Measurements from ENCODE around the gene NOP10. TPM values are rescaled to one million over a fixed set of nuclear protein-coding genes. Genes with fewer than 3 reads are reported as not detected.

Gene NOP10
- polyA plus RNA-seq, 1 of the 3 experiments (the other 2 are of a cell fraction), result 440 TPM

DNA sequence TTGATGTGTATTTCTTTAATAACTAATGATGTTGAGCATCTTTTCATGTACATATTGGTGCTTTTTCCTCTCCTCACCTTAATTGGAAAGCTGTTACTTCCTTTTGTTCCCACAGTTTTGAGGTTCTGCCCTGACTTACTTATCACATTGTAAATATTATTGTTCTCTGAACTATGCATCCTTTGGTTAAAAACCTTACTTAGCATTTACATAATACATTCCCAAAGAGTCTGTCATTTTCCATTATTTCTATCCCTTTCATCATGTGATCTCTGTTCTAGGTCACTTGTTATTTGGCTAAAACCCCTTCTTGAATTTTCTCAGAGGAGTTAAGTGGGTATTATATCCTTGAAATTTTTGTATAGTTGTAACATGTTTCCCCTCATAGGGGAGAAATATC, 38.3 kb downstream of the NOP10 start:
- H3K9me3 ChIP-seq, result no peaks in the 10 kb centered on the region
- no peak overlapping the region for H2AFZ ChIP-seq (ENCODE audit: low read depth)
- no peaks in the 10 kb centered on the region for H3K4me1 ChIP-seq (ENCODE audit: control insufficient read depth in 1 of 2, insufficient read depth in 2 of 2, low read depth in 1 of 2, low read length in 1 of 2)
- no peak for DNase-seq
- no peaks in the 10 kb centered on the region for H3K79me2 ChIP-seq (ENCODE audit: insufficient read depth)
- H4K20me1 ChIP-seq (ENCODE audit: insufficient read depth), result no peaks in the 10 kb centered on the region
- no peaks in the 10 kb centered on the region for H3K27me3 ChIP-seq (ENCODE audit: insufficient read depth)
- POLR2A ChIA-PET, result no interaction called here
- peak overlapping the region in 1 of 2 experiments; percentile 32; a peak in 2 of 4 replicates for H3K27ac ChIP-seq (ENCODE audit: low read depth in 2 of 2, low read length in 1 of 2)
- H3K4me3 ChIP-seq (ENCODE audit: low read depth in 2 of 2, low read length in 1 of 2), result no peak overlapping the region
- TF ChIP-seq RXRA (IDR thresholded peaks at IDR 0.05; ENCODE audit: borderline replicate concordance, low read depth) (no peak), SMC3 (IDR thresholded peaks at IDR 0.05; ENCODE audit: low read depth, low read length) (no peak), RFX5 (IDR thresholded peaks at IDR 0.05; ENCODE audit: low read length) (no peak), NFIC (IDR thresholded peaks at IDR 0.05; ENCODE audit: borderline replicate concordance) (no peak), YY1 (IDR thresholded peaks at IDR 0.05; ENCODE audit: low read depth) (no peak), POLR2AphosphoS5 (IDR thresholded peaks at IDR 0.05; ENCODE audit: low read depth, low read length) (no peak), FOSL2 (IDR thresholded peaks at IDR 0.05; ENCODE audit: borderline replicate concordance, low read depth) (no peak), EP300 (IDR thresholded peaks at IDR 0.05; ENCODE audit: borderline replicate concordance in 1 of 2, low read depth in 1 of 2, low read length in 1 of 2) (no peak), FOXJ3 (CRISPR knock-in tag; IDR thresholded peaks at IDR 0.05) (no peak), MEF2A (IDR thresholded peaks at IDR 0.05; ENCODE audit: borderline replicate concordance, low read depth) (no peak), RCOR1 (IDR thresholded peaks at IDR 0.05; ENCODE audit: low read length) (no peak), CHD2 (IDR thresholded peaks at IDR 0.05; ENCODE audit: low read length, partially characterized antibody) (no peak), TAF1 (IDR thresholded peaks at IDR 0.05; ENCODE audit: borderline replicate concordance, low read depth, low read length) (no peak), MXI1 (IDR thresholded peaks at IDR 0.05; ENCODE audit: low read depth, low read length) (no peak), ELF1 (IDR thresholded peaks at IDR 0.05) (no peak)
- TF ChIP-seq, protein P1, sequence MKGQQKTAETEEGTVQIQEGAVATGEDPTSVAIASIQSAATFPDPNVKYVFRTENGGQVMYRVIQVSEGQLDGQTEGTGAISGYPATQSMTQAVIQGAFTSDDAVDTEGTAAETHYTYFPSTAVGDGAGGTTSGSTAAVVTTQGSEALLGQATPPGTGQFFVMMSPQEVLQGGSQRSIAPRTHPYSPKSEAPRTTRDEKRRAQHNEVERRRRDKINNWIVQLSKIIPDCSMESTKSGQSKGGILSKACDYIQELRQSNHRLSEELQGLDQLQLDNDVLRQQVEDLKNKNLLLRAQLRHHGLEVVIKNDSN (IDR thresholded peaks at IDR 0.05; ENCODE audit: borderline replicate concordance, low read depth), result no peak
- TF ChIP-seq, protein P2, sequence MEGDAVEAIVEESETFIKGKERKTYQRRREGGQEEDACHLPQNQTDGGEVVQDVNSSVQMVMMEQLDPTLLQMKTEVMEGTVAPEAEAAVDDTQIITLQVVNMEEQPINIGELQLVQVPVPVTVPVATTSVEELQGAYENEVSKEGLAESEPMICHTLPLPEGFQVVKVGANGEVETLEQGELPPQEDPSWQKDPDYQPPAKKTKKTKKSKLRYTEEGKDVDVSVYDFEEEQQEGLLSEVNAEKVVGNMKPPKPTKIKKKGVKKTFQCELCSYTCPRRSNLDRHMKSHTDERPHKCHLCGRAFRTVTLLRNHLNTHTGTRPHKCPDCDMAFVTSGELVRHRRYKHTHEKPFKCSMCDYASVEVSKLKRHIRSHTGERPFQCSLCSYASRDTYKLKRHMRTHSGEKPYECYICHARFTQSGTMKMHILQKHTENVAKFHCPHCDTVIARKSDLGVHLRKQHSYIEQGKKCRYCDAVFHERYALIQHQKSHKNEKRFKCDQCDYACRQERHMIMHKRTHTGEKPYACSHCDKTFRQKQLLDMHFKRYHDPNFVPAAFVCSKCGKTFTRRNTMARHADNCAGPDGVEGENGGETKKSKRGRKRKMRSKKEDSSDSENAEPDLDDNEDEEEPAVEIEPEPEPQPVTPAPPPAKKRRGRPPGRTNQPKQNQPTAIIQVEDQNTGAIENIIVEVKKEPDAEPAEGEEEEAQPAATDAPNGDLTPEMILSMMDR (IDR thresholded peaks at IDR 0.05), result no peak
- TF ChIP-seq, protein P3, sequence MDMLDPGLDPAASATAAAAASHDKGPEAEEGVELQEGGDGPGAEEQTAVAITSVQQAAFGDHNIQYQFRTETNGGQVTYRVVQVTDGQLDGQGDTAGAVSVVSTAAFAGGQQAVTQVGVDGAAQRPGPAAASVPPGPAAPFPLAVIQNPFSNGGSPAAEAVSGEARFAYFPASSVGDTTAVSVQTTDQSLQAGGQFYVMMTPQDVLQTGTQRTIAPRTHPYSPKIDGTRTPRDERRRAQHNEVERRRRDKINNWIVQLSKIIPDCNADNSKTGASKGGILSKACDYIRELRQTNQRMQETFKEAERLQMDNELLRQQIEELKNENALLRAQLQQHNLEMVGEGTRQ (IDR thresholded peaks at IDR 0.05; ENCODE audit: borderline replicate concordance, low read depth, low read length), result no peak
- TF ChIP-seq, protein P4, sequence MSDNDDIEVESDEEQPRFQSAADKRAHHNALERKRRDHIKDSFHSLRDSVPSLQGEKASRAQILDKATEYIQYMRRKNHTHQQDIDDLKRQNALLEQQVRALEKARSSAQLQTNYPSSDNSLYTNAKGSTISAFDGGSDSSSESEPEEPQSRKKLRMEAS (IDR thresholded peaks at IDR 0.05; ENCODE audit: low read depth), result no peak
- TF ChIP-seq, protein P5, sequence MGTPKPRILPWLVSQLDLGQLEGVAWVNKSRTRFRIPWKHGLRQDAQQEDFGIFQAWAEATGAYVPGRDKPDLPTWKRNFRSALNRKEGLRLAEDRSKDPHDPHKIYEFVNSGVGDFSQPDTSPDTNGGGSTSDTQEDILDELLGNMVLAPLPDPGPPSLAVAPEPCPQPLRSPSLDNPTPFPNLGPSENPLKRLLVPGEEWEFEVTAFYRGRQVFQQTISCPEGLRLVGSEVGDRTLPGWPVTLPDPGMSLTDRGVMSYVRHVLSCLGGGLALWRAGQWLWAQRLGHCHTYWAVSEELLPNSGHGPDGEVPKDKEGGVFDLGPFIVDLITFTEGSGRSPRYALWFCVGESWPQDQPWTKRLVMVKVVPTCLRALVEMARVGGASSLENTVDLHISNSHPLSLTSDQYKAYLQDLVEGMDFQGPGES (IDR thresholded peaks at IDR 0.05; ENCODE audit: low read depth, low read length), result no peak
- H3K4me2 ChIP-seq, result no peak overlapping the region
- CTCF ChIA-PET, result interaction anchor here (1.2 to 1.4 kb wide), 3 partner anchors 38 to 64 kb away, joined by 3 read pairs; partner anchors contain the start of gene NOP10
- H3K36me3 ChIP-seq (replicated peaks in 1 of 2; ENCODE audit: control insufficient read depth in 1 of 2, insufficient read depth in 2 of 2, low read length in 1 of 2), result peaks cover 0 to 3% of the 10 kb centered on the region in 2 experiments
- no peaks in the 10 kb centered on the region; the same call in 1 of the 2 replicates for H3K9me2 ChIP-seq
- H3F3A ChIP-seq (replicated peaks; ENCODE audit: insufficient read depth), result no peaks in the 10 kb centered on the region
- H3K9ac ChIP-seq, result no peak overlapping the region
